Caco-2 (cell line): ENCODE data around the gene GTF3C5. TPM values are rescaled to one million over a fixed set of nuclear protein-coding genes. Genes with fewer than 3 reads are reported as not detected.
A peak's percentile ranks its signal among the peaks of the same experiment; 100 is the strongest.
"Not testable (repeated sequence)": the region's sequence is repeated elsewhere in the genome, so short reads cannot be mapped to it uniquely, and the experiment has no call there.

ENCODE experiments used
- BruUV-seq: library from RNA; stranded (reverse); fragments of 400-500 nt; replicated peaks from 2 replicates; lab custom pipeline; 2021; lab: Mats Ljungman, UMichigan
- CTCF ChIA-PET: fragments of 300-600 bp; sonication (Branson Sonifier 250); formaldehyde crosslinking; loops from one replicate; lab custom pipeline; 2022; ENCODE audit warnings: antibody characterized with exemption; lab: Charles Lee
- POLR2A ChIA-PET: fragments of 300-600 bp; sonication (Branson Sonifier 250); formaldehyde crosslinking; loops from one replicate; lab custom pipeline; 2022; ENCODE audit warnings: antibody characterized with exemption; lab: Charles Lee
- DNase-seq, 2 experiments: peaks; one replicate each; pipeline versions ENCODE4 v3.0.0 to v3.0.0-alpha.2; 2020 to 2022
- H3K27me3 ChIP-seq: replicated peaks from 2 replicates; pipeline ENCODE4 v1.6.0; 2011; ENCODE audit warnings: low read length; ENCODE audit not compliant: control insufficient read depth, insufficient read depth
- H3K36me3 ChIP-seq: 2 replicates; pipeline ENCODE4 v1.5.1; 2011; ENCODE audit warnings: low read length; ENCODE audit not compliant: control insufficient read depth, insufficient read depth
- H3K4me1 ChIP-seq: fragments of 250-450 bp; sonication (Bioruptor Pico); 2 replicates; pipeline ENCODE4 v1.5.1; 2020; ENCODE audit warnings: mild to moderate bottlenecking
- H3K4me3 ChIP-seq: 2 replicates; pipeline ENCODE4 v1.5.1; 2011; ENCODE audit warnings: low read depth, mild to moderate bottlenecking, control low read depth, low read length
- H3K9me3 ChIP-seq: fragments of 250-450 bp; sonication (Bioruptor Pico); 2 replicates; pipeline ENCODE4 v1.5.1; 2020; ENCODE audit warnings: mild to moderate bottlenecking, moderate library complexity
- H3K27ac Mint-ChIP-seq: one replicate; pipeline ENCODE4 v1.8.0; 2022; ENCODE audit warnings: mixed read lengths; ENCODE audit not compliant: unreplicated experiment
- H3K27me3 Mint-ChIP-seq: one replicate; pipeline ENCODE4 v1.8.0; 2022; ENCODE audit warnings: mixed read lengths; ENCODE audit not compliant: insufficient read depth, unreplicated experiment
- H3K36me3 Mint-ChIP-seq: one replicate; pipeline ENCODE4 v1.8.0; 2022; ENCODE audit warnings: mild to moderate bottlenecking, mixed read lengths; ENCODE audit not compliant: insufficient read depth, unreplicated experiment
- H3K4me1 Mint-ChIP-seq: one replicate; pipeline ENCODE4 v1.8.0; 2022; ENCODE audit warnings: low read depth, mixed read lengths; ENCODE audit not compliant: unreplicated experiment
- H3K4me3 Mint-ChIP-seq: one replicate; pipeline ENCODE4 v1.8.0; 2022; ENCODE audit warnings: mild to moderate bottlenecking, moderate library complexity, mixed read lengths; ENCODE audit not compliant: unreplicated experiment
- H3K9me3 Mint-ChIP-seq: one replicate; pipeline ENCODE4 v1.8.0; 2022; ENCODE audit warnings: mixed read lengths; ENCODE audit not compliant: unreplicated experiment
- intact Hi-C: fragments of 100-400 bp; cut with micrococcal nuclease; formaldehyde crosslinking; loops from one replicate; pipeline ENCODE4 v1.10.0; 2022; ENCODE audit not compliant: unreplicated experiment
- total RNA-seq: library from RNA; stranded (reverse); gene quantifications from 2 replicates; pipeline ENCODE4 v1.2.3, GENCODE V29; 2022
- TF ChIP-seq, protein P1 (sequence below), 2 experiments: fragments of 200-600 bp in 1 of 2; IDR thresholded peaks; 1 replicate in 1 of 2; 2 replicates in 1 of 2; pipeline versions ENCODE4 v1.5.1 to v1.8.0; 2011 to 2022; ENCODE audit warnings: antibody characterized with exemption in 1 of 2, control low read depth in 1 of 2, inconsistent platforms in 1 of 2, low read depth in 1 of 2, low read length in 1 of 2, mild to moderate bottlenecking in 1 of 2, moderate library complexity in 1 of 2; ENCODE audit not compliant: insufficient read depth in 1 of 2, severe bottlenecking in 1 of 2, unreplicated experiment in 1 of 2

GTF3C5 gene
- total RNA-seq, 1 experiment from 2014 or later: 73.1 TPM

DNA sequence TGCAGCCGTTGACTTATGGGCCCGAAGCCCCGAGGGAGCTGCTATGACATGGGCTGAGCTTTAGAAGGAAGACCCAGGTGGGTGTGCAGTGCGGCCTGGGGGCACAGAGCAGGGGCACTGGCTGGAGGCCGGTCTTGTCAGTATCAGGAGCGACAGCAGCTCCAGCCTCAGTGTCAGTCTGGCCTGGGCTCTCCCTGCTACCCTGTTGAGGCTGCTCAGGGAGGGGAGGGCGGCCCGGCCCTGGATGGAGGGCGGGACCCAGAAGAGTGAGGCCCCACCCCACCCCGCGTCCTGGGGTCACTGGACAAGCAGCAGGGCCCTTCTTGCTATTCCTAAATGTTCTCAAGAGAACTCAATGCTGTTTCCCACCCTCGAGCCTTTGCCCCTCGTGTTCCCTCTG is 34.3 kb upstream of the GTF3C5 start:
- TF ChIP-seq, protein P1, sequence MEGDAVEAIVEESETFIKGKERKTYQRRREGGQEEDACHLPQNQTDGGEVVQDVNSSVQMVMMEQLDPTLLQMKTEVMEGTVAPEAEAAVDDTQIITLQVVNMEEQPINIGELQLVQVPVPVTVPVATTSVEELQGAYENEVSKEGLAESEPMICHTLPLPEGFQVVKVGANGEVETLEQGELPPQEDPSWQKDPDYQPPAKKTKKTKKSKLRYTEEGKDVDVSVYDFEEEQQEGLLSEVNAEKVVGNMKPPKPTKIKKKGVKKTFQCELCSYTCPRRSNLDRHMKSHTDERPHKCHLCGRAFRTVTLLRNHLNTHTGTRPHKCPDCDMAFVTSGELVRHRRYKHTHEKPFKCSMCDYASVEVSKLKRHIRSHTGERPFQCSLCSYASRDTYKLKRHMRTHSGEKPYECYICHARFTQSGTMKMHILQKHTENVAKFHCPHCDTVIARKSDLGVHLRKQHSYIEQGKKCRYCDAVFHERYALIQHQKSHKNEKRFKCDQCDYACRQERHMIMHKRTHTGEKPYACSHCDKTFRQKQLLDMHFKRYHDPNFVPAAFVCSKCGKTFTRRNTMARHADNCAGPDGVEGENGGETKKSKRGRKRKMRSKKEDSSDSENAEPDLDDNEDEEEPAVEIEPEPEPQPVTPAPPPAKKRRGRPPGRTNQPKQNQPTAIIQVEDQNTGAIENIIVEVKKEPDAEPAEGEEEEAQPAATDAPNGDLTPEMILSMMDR (IDR thresholded peaks at IDR 0.05; ENCODE audit: insufficient read depth in 1 of 2, low read depth in 1 of 2, low read length in 1 of 2, severe bottlenecking in 1 of 2, unreplicated experiment in 1 of 2): no peak
- peaks cover 23% of the 10 kb centered on the region for H3K4me1 ChIP-seq
- Mint-ChIP-seq H3K4me1 (peaks cover 15% of the 10 kb centered on the region), H3K27me3 (no peaks in the 10 kb centered on the region), H3K27ac (no peak overlapping the region), H3K9me3 (no peaks in the 10 kb centered on the region), H3K36me3 (no peaks in the 10 kb centered on the region), H3K4me3 (no peak overlapping the region)
- CTCF ChIA-PET: no interaction called here
- no peaks in the 10 kb centered on the region for H3K9me3 ChIP-seq
- no peaks in the 10 kb centered on the region for H3K27me3 ChIP-seq
- intact Hi-C loops: no loop called here
- DNase-seq: no peak
- POLR2A ChIA-PET: interaction anchor here (0.6 kb wide), 1 partner anchor 34 kb away, joined by 3 read pairs; no protein-coding TSS in a partner anchor
- BruUV-seq: no TSS peak
- H3K36me3 ChIP-seq: no peaks in the 10 kb centered on the region
- H3K4me3 ChIP-seq: no peak overlapping the region

DNA sequence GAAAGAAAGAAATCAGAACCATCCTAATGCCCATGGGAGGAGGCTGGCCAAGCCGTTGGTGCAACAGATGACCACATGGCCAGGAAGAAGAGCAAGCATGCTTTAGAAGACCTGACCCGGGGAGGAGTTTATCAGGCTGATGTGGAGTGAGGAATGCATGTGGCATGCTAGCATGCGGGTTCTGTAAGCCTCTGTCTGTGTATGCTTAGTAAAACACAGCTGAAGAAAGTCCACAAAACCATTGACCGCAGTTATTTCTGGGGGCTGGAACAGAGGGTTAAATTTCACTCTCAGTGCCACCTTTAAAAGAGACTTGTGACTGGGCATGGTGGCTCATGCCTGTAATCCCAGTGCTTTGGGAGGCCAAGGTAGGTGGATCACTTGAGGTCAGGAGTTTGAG is 33.2 kb upstream of the GTF3C5 start:
- H3K27ac Mint-ChIP-seq: no peak overlapping the region
- no peaks in the 10 kb centered on the region for H3K27me3 ChIP-seq
- BruUV-seq: no TSS peak
- CTCF ChIA-PET: no interaction called here
- TF ChIP-seq, protein P1 (IDR thresholded peaks at IDR 0.05; ENCODE audit: insufficient read depth in 1 of 2, low read depth in 1 of 2, low read length in 1 of 2, severe bottlenecking in 1 of 2, unreplicated experiment in 1 of 2): no peak
- H3K9me3 ChIP-seq: no peaks in the 10 kb centered on the region
- H3K36me3 ChIP-seq: no peaks in the 10 kb centered on the region
- H3K36me3 Mint-ChIP-seq: no peaks in the 10 kb centered on the region
- peak; percentile 55 to 72 for DNase-seq
- H3K4me1 Mint-ChIP-seq: peaks cover 15% of the 10 kb centered on the region
- peaks cover 23% of the 10 kb centered on the region for H3K4me1 ChIP-seq
- H3K27me3 Mint-ChIP-seq: no peaks in the 10 kb centered on the region
- intact Hi-C loops: loop anchor here (1.0 kb wide), 1 partner anchor 25 kb away; no protein-coding TSS in a partner anchor
- POLR2A ChIA-PET: no interaction called here
- no peaks in the 10 kb centered on the region for H3K9me3 Mint-ChIP-seq
- H3K4me3 Mint-ChIP-seq: no peak overlapping the region
- H3K4me3 ChIP-seq: no peak overlapping the region

DNA sequence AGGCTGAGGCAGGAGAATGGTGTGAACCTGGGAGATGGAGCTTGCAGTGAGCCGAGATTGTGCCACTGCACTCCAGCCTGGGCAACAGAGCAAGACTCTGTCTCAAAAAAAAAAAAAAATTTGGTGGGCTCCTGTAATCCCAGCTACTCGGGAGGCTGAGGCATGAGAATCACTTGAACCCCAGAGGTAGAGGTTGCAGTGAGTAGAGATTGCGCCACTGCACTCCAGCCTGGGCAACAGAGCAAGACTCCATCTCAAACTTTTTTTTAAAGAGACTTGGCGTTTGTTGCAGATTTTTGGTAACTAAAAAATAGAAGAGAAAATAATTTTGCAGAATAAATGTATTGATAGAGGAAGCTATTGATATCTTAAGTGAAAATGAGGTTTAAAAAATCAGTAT is 32.6 kb upstream of the GTF3C5 start:
- not testable (repeated sequence) for H3K36me3 Mint-ChIP-seq

More for the DNA sequence above, 32.6 kb upstream of the GTF3C5 start:
- H3K9me3 ChIP-seq, H3K9me3 Mint-ChIP-seq, BruUV-seq, H3K27me3 ChIP-seq, DNase-seq, H3K27ac Mint-ChIP-seq, H3K4me3 Mint-ChIP-seq, H3K4me3 ChIP-seq, POLR2A ChIA-PET, H3K27me3 Mint-ChIP-seq, H3K36me3 ChIP-seq, intact Hi-C loops: not testable (repeated sequence)
- peaks cover 15% of the 10 kb centered on the region for H3K4me1 Mint-ChIP-seq
- CTCF ChIA-PET: interaction anchor here (1.5 kb wide), 1 partner anchor 24 kb away, joined by 8 read pairs; no protein-coding TSS in a partner anchor
- H3K4me1 ChIP-seq: peaks cover 21% of the 10 kb centered on the region
